SK-N-SH (cell line): Measurements from ENCODE around the gene ARMC9. TPM values are rescaled to one million over a fixed set of nuclear protein-coding genes. Genes with fewer than 3 reads are reported as not detected.

Source experiments
- CTCF ChIA-PET: fragments of 300-600, 350-600 bp; formaldehyde crosslinking; extraction: SDS; loops from one replicate; lab custom pipeline; 2021; lab: Yijun Ruan, JAX
- POLR2A ChIA-PET: fragments of 350-600 bp; sonication (Branson Sonifier 250); formaldehyde crosslinking; extraction: SDS; loops from one replicate; lab custom pipeline; 2020; ENCODE audit warnings: antibody characterized with exemption, inconsistent platforms; lab: Yijun Ruan, JAX
- DNase-seq: peaks from one replicate; pipeline ENCODE4 v3.0.0; 2012
- H2AFZ ChIP-seq: fragments of 200-600 bp; sonication (generic); 2 replicates; pipeline ENCODE4 v1.8.1; 2016; ENCODE audit warnings: antibody characterized with exemption, mild to moderate bottlenecking, low read depth
- H3F3A ChIP-seq: fragments of 200-600 bp; sonication (generic); replicated peaks from 2 replicates; pipeline ENCODE3; 2016; ENCODE audit warnings: antibody characterized with exemption, mild to moderate bottlenecking; ENCODE audit not compliant: insufficient read depth
- H3K27ac ChIP-seq, 2 experiments: fragments of 200-500 bp in 1 of 2; fragments of 200-600 bp in 1 of 2; sonication (Bioruptor generic) in 1 of 2; sonication (generic), shearing (Covaris generic) in 1 of 2; 2 replicates each; pipeline versions ENCODE4 v1.5.1 to v1.6.1; 2014 to 2016; ENCODE audit warnings: low read depth in 2 of 2, inconsistent platforms in 1 of 2, low read length in 1 of 2, mild to moderate bottlenecking in 1 of 2, mixed read lengths in 1 of 2
- H3K27me3 ChIP-seq: fragments of 200-600 bp; sonication (generic), shearing (Covaris generic); 2 replicates; pipeline ENCODE4 v1.6.1; 2016; ENCODE audit warnings: mixed run types; ENCODE audit not compliant: insufficient read depth
- H3K36me3 ChIP-seq, 2 experiments: fragments of 200-500 bp in 1 of 2; fragments of 200-600 bp in 1 of 2; sonication (Bioruptor generic) in 1 of 2; sonication (generic) in 1 of 2; replicated peaks in 1 of 2; 2 replicates each; pipeline versions ENCODE3 to v1.5.1; 2014 to 2016; ENCODE audit warnings: low read length in 1 of 2, mild to moderate bottlenecking in 1 of 2; ENCODE audit not compliant: insufficient read depth in 2 of 2, control insufficient read depth in 1 of 2
- H3K4me1 ChIP-seq, 2 experiments: fragments of 200-500 bp in 1 of 2; fragments of 200-600 bp in 1 of 2; sonication (Bioruptor generic) in 1 of 2; sonication (generic), shearing (Covaris generic) in 1 of 2; 2 replicates each; pipeline versions ENCODE4 v1.5.1 to v1.6.1; 2014 to 2016; ENCODE audit warnings: low read depth in 1 of 2, low read length in 1 of 2, mixed run types in 1 of 2; ENCODE audit not compliant: insufficient read depth in 2 of 2, control insufficient read depth in 1 of 2
- H3K4me2 ChIP-seq: fragments of 200-600 bp; sonication (generic), shearing (Covaris generic); 2 replicates; pipeline ENCODE4 v1.6.1; 2017; ENCODE audit warnings: mixed run types
- H3K4me3 ChIP-seq, 2 experiments: fragments of 200-500 bp in 1 of 2; fragments of 200-600 bp in 1 of 2; sonication (Bioruptor generic) in 1 of 2; sonication (generic), shearing (Covaris generic) in 1 of 2; 2 replicates each; pipeline versions ENCODE4 v1.5.1 to v1.8.1; 2014 to 2016; ENCODE audit warnings: low read depth in 2 of 2, inconsistent platforms in 1 of 2, low read length in 1 of 2, mild to moderate bottlenecking in 1 of 2, mixed read lengths in 1 of 2, moderate library complexity in 1 of 2
- H3K79me2 ChIP-seq: fragments of 200-600 bp; sonication (generic); 2 replicates; pipeline ENCODE4 v1.8.1; 2017; ENCODE audit warnings: mild to moderate bottlenecking; ENCODE audit not compliant: insufficient read depth
- H3K9ac ChIP-seq: fragments of 200-600 bp; sonication (generic); 2 replicates; pipeline ENCODE4 v1.6.1; 2017; ENCODE audit warnings: mixed run types
- H3K9me2 ChIP-seq: fragments of 200-600 bp; sonication (generic); 2 replicates; pipeline ENCODE4 v1.6.1; 2017; ENCODE audit warnings: mixed run types
- H3K9me3 ChIP-seq: fragments of 200-600 bp; sonication (generic); 2 replicates; pipeline ENCODE4 v1.6.1; 2017; ENCODE audit warnings: mixed run types, mild to moderate bottlenecking, moderate library complexity
- H4K20me1 ChIP-seq: fragments of 200-600 bp; sonication (generic); 2 replicates; pipeline ENCODE4 v1.6.1; 2017; ENCODE audit warnings: mild to moderate bottlenecking, mixed run types; ENCODE audit not compliant: insufficient read depth
- EZH2phosphoT487 ChIP-seq: fragments of 200-600 bp; sonication (generic); IDR thresholded peaks from 2 replicates; pipeline ENCODE4 v1.6.1; 2017; ENCODE audit warnings: low read depth, mixed run types, mild to moderate bottlenecking, antibody characterized with exemption, moderate library complexity, borderline replicate concordance
- FOXJ3 ChIP-seq: sonication (generic); formaldehyde crosslinking; IDR thresholded peaks from 2 replicates; pipeline ENCODE4 v1.5.1; 2020; ENCODE audit warnings: mild to moderate bottlenecking, missing genetic modification reagents
- FOXM1 ChIP-seq: IDR thresholded peaks from 2 replicates; pipeline ENCODE4 v1.4.0; 2012; ENCODE audit warnings: low read depth, mild to moderate bottlenecking
- GABPA ChIP-seq: IDR thresholded peaks from 2 replicates; pipeline ENCODE4 v1.4.0; 2012; ENCODE audit warnings: low read depth, mild to moderate bottlenecking
- MEF2A ChIP-seq: IDR thresholded peaks from 2 replicates; pipeline ENCODE4 v1.4.0; 2012; ENCODE audit warnings: low read depth, borderline replicate concordance
- MXI1 ChIP-seq: IDR thresholded peaks from 2 replicates; pipeline ENCODE4 v1.6.1; 2012; ENCODE audit warnings: mild to moderate bottlenecking, low read depth, low read length, improper control_type of control experiment
- NRF1 ChIP-seq: IDR thresholded peaks from 2 replicates; pipeline ENCODE4 v1.6.1; 2012; ENCODE audit warnings: low read depth, mild to moderate bottlenecking, low read length
- RAD21 ChIP-seq: IDR thresholded peaks from 2 replicates; pipeline ENCODE4 v1.6.1; 2012; ENCODE audit warnings: mild to moderate bottlenecking, low read length
- RFX5 ChIP-seq: IDR thresholded peaks from 2 replicates; pipeline ENCODE4 v1.6.1; 2012; ENCODE audit warnings: mild to moderate bottlenecking, improper control_type of control experiment, low read length
- RXRA ChIP-seq: IDR thresholded peaks from 2 replicates; pipeline ENCODE4 v1.4.0; 2012; ENCODE audit warnings: low read depth, mild to moderate bottlenecking, borderline replicate concordance
- SIN3A ChIP-seq: IDR thresholded peaks from 2 replicates; pipeline ENCODE4 v1.6.1; 2012; ENCODE audit warnings: low read depth, mild to moderate bottlenecking, low read length, moderate library complexity, borderline replicate concordance
- SMC3 ChIP-seq: IDR thresholded peaks from 2 replicates; pipeline ENCODE4 v1.6.1; 2012; ENCODE audit warnings: low read depth, low read length, improper control_type of control experiment
- TAF1 ChIP-seq: IDR thresholded peaks from 2 replicates; pipeline ENCODE4 v1.6.1; 2012; ENCODE audit warnings: low read depth, mild to moderate bottlenecking, low read length, moderate library complexity, borderline replicate concordance
- TCF12 ChIP-seq: IDR thresholded peaks from 2 replicates; pipeline ENCODE4 v1.4.0; 2012
- WGBS: methylation state at CpG from one replicate; pipeline ENCODE4 v1.1.6; 2017; ENCODE audit warnings: low lambda C conversion rate; 5-methylcytosine and 5-hydroxymethylcytosine counted together
- polyA plus RNA-seq, 3 experiments: library from polyadenylated mRNA; depleted of rRNA; stranded (reverse); fragments of >200 nt; gene quantifications; 2 replicates each; pipeline ENCODE4 v1.2.3, GENCODE V29; 2012
- TF ChIP-seq, protein P1 (sequence below): IDR thresholded peaks from 2 replicates; pipeline ENCODE4 v1.4.0; 2012; ENCODE audit warnings: low read depth
- TF ChIP-seq, protein P2 (sequence below): IDR thresholded peaks from 2 replicates; pipeline ENCODE4 v1.4.0; 2012; ENCODE audit warnings: low read depth, borderline replicate concordance
- TF ChIP-seq, protein P3 (sequence below): fragments of 200-600 bp; sonication (generic); IDR thresholded peaks from 2 replicates; pipeline ENCODE4 v1.6.1; 2017; ENCODE audit warnings: antibody characterized with exemption, mild to moderate bottlenecking, moderate library complexity
- TF ChIP-seq, protein P4 (sequence below): IDR thresholded peaks from 2 replicates; pipeline ENCODE4; 2012

The ARMC9 gene
- polyA plus RNA-seq, 1 of the 3 experiments (the other 2 are of a cell fraction), result 25.3 TPM

DNA sequence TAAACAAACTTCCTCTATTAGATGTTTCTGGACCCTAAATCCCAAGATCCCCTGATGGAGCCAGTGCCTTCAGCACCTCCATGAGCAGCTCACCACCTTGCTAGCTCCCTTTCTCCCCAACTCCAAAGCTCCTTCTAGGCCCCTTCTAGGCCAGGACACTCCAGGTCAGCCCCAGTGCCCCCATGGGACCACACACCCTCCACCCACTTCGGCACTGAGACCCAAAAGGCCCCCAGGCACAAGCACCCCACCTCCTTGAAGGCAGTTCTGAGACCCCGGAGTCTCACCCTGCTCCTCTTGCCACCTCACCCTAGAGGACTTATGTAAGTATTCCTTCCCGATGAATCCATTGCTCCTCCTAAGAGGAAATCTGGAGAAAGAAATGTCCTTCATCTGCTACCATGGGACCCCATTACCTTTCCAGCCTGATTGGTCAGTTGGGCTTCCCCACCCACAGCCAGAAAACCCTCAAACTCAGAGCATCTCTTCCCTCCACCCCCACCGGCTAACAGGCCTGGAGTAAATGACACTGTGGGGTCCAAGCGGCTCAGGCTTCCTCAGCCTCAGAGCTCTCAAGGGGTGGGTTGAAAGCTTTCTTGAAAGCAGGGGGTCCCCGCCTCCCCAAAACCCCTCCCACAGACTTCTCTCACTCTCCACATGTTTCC is 9.8 kb upstream of the ARMC9 start:
- H3K9ac ChIP-seq, result no peak overlapping the region
- H4K20me1 ChIP-seq, result no peaks in the 10 kb centered on the region
- no peak overlapping the region for H3K4me2 ChIP-seq
- peaks cover 7 to 21% of the 10 kb centered on the region in 2 experiments; a peak in 1 of 4 replicates for H3K4me1 ChIP-seq
- no peaks in the 10 kb centered on the region for H3K9me2 ChIP-seq
- no peaks in the 10 kb centered on the region for H3K27me3 ChIP-seq
- POLR2A ChIA-PET, result interaction anchor here (0.8 kb wide), 1 partner anchor 63 kb away, joined by 3 read pairs; the partner anchor contains the start of gene HTR2B
- H3K4me3 ChIP-seq, result no peak overlapping the region
- 81% methylated on average over 6 of the region's 6 CpGs for WGBS
- no peaks in the 10 kb centered on the region for H3K9me3 ChIP-seq
- H2AFZ ChIP-seq, result no peak overlapping the region
- H3K79me2 ChIP-seq, result no peaks in the 10 kb centered on the region
- TF ChIP-seq SMC3 (no peak), FOXJ3 (CRISPR knock-in tag) (no peak), GABPA (no peak), NRF1 (no peak), TAF1 (no peak), RXRA (no peak), RFX5 (no peak), EZH2phosphoT487 (no peak), FOXM1 (no peak), SIN3A (no peak), TCF12 (no peak), MEF2A (no peak), MXI1 (no peak), RAD21 (no peak)
- TF ChIP-seq, protein P1, sequence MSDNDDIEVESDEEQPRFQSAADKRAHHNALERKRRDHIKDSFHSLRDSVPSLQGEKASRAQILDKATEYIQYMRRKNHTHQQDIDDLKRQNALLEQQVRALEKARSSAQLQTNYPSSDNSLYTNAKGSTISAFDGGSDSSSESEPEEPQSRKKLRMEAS, result no peak
- TF ChIP-seq, protein P2, sequence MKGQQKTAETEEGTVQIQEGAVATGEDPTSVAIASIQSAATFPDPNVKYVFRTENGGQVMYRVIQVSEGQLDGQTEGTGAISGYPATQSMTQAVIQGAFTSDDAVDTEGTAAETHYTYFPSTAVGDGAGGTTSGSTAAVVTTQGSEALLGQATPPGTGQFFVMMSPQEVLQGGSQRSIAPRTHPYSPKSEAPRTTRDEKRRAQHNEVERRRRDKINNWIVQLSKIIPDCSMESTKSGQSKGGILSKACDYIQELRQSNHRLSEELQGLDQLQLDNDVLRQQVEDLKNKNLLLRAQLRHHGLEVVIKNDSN, result no peak
- TF ChIP-seq, protein P3, sequence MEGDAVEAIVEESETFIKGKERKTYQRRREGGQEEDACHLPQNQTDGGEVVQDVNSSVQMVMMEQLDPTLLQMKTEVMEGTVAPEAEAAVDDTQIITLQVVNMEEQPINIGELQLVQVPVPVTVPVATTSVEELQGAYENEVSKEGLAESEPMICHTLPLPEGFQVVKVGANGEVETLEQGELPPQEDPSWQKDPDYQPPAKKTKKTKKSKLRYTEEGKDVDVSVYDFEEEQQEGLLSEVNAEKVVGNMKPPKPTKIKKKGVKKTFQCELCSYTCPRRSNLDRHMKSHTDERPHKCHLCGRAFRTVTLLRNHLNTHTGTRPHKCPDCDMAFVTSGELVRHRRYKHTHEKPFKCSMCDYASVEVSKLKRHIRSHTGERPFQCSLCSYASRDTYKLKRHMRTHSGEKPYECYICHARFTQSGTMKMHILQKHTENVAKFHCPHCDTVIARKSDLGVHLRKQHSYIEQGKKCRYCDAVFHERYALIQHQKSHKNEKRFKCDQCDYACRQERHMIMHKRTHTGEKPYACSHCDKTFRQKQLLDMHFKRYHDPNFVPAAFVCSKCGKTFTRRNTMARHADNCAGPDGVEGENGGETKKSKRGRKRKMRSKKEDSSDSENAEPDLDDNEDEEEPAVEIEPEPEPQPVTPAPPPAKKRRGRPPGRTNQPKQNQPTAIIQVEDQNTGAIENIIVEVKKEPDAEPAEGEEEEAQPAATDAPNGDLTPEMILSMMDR, result no peak
- TF ChIP-seq, protein P4, sequence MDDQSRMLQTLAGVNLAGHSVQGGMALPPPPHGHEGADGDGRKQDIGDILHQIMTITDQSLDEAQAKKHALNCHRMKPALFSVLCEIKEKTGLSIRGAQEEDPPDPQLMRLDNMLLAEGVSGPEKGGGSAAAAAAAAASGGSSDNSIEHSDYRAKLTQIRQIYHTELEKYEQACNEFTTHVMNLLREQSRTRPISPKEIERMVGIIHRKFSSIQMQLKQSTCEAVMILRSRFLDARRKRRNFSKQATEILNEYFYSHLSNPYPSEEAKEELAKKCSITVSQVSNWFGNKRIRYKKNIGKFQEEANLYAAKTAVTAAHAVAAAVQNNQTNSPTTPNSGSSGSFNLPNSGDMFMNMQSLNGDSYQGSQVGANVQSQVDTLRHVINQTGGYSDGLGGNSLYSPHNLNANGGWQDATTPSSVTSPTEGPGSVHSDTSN, result no peak
- no peak for DNase-seq
- H3K36me3 ChIP-seq, result no peaks in the 10 kb centered on the region
- H3F3A ChIP-seq, result no peaks in the 10 kb centered on the region
- CTCF ChIA-PET, result interaction anchor here (0.9 to 3.8 kb wide), 8 partner anchors 9 to 223 kb away, joined by 3 to 20 read pairs (median 4); partner anchors contain the start of genes ARMC9 and HTR2B
- H3K27ac ChIP-seq, result no peak overlapping the region
